ENCODE results near the gene COL6A3.

The COL6A3 gene

DNA sequence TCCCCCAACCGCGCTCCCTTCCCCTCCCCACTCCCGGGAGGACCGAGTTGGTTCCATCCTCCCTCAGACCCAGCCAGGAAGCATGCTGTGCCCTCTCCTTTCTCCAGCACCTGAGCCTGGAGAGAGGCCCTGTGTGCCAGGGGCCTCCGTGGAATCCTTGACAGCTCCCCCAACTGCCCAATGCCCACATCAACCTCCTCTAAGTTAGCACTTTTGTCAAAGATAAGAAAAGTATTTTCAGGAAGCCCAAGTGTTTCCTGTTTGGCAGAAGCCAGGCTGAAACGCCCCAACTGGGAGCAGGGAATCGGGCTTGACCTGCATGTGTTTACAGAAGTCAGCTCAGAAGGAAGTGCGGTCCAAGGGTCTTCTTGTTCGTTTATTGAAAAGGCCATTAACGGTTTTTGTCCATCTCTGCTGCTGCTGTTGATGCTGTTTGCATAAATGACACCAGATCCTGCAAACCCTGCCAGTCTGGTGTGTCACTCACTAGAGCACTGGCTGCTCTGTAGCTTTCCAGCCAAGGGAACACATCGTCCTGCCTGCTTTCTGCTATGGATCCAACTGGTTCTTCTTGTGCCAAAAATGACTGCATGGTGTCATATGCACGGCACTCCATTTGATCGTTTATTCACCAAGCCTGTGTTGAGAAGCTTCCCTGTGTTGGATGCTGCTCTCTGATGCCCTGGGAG is 35.4 kb upstream of the COL6A3 start:
- Mint-ChIP-seq H3K27me3 (no peaks in the 10 kb centered on the region), H3K4me1 (peaks cover 29% of the 10 kb centered on the region), H3K27ac (no peak overlapping the region), H3K4me3 (no peak overlapping the region), H3K9me3 (no peaks in the 10 kb centered on the region)
- DNase-seq (no peak), ATAC-seq (no peak)

DNA sequence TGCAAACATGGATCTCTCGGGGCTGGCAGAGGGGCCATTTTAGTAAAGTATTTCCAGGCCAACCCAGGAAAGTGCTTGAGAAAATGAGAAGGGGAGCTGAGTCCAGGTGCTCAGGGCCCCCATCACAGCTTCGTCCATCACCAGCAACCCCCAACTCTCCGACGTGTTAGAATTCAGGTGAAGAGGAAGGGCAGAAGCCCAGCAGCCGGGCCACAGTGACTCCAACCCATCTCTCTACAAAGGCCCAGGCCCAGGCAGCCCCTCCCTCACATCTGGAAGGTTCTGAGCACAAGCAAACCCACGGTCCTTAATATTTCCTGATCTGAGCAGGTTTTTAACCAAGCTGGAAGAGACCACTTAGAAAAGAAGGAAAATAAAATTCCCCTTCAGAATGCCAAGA is 34.7 kb upstream of the COL6A3 start:
- ATAC-seq (no peak), DNase-seq (no peak)
- Mint-ChIP-seq H3K4me1 (peaks cover 29% of the 10 kb centered on the region), H3K27ac (no peak overlapping the region), H3K9me3 (no peaks in the 10 kb centered on the region), H3K27me3 (no peaks in the 10 kb centered on the region), H3K4me3 (no peak overlapping the region)

DNA sequence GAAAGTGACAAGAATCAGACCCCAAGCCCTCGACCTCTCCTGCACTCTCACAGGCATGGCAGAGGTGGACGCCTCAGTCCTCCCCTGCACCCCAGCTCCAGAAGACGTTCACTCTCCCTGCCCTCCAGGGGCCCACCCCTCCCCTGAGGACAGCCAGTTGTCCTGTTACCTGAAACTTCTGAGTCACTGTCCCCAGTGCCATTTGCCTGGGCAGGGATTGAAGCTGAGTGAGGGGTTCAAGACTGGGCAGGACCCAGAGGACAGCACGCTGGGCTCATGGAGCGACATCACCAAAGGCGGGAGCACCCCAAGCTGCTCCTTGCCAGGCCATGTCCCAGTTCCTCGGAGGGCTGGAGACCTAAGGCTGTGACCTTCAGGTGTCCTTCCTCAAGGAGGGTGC is 34.2 kb upstream of the COL6A3 start:
- DNase-seq: no peak
- peaks cover 31% of the 10 kb centered on the region for H3K4me1 Mint-ChIP-seq
- no peak for ATAC-seq

DNA sequence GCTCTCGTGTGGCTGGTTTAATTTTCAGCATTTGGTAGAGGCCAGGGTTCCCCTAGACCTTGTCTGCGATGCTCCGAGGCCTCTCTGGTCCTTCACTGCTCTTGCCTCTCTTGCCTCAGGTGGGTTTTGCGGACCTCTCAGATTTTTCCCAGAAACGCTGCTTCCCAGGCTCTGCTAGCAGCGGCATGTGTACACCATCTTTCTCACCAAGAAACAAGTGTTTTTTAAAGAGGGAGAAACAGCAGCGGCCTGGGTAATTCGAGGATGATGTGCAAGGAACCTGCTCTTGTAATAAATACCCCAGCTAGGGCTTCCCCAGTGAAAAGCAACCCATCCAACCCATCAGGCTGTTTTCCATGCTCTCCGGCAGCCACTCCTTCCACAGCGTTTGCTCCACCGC is 33.5 kb upstream of the COL6A3 start:
- no peak overlapping the region for H3K27ac Mint-ChIP-seq
- H3K4me3 Mint-ChIP-seq: no peak overlapping the region
- DNase-seq: no peak
- ATAC-seq: no peak
- no peaks in the 10 kb centered on the region for H3K27me3 Mint-ChIP-seq
- no peaks in the 10 kb centered on the region for H3K9me3 Mint-ChIP-seq
- H3K4me1 Mint-ChIP-seq: peaks cover 38% of the 10 kb centered on the region

More for the DNA sequence above, 34.2 kb upstream of the COL6A3 start:
- Mint-ChIP-seq H3K27me3 (no peaks in the 10 kb centered on the region), H3K27ac (no peak overlapping the region), H3K4me3 (no peak overlapping the region), H3K9me3 (no peaks in the 10 kb centered on the region)

DNA sequence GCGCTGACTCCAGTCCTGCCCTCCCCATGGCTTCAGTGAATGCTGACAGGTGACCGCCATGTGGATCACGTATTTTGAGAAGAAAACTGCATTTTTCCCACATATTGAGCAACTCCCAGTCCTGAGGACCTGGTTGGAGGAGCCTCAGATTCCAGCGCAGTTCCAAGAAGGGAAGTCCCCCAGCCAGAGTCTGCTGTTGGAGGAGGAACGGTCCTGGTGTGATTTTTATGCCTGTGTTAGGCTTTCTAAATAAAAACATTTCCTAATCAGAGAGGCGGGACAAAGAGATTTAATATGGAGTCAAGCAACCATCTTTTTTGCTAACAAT is 32.3 kb upstream of the COL6A3 start:
- no peak overlapping the region for H3K27ac Mint-ChIP-seq
- ATAC-seq (no peak), DNase-seq (no peak)
- H3K4me1 Mint-ChIP-seq: peaks cover 50% of the 10 kb centered on the region
- no peaks in the 10 kb centered on the region for H3K27me3 Mint-ChIP-seq
- H3K9me3 Mint-ChIP-seq: no peaks in the 10 kb centered on the region
- H3K4me3 Mint-ChIP-seq: no peak overlapping the region

DNA sequence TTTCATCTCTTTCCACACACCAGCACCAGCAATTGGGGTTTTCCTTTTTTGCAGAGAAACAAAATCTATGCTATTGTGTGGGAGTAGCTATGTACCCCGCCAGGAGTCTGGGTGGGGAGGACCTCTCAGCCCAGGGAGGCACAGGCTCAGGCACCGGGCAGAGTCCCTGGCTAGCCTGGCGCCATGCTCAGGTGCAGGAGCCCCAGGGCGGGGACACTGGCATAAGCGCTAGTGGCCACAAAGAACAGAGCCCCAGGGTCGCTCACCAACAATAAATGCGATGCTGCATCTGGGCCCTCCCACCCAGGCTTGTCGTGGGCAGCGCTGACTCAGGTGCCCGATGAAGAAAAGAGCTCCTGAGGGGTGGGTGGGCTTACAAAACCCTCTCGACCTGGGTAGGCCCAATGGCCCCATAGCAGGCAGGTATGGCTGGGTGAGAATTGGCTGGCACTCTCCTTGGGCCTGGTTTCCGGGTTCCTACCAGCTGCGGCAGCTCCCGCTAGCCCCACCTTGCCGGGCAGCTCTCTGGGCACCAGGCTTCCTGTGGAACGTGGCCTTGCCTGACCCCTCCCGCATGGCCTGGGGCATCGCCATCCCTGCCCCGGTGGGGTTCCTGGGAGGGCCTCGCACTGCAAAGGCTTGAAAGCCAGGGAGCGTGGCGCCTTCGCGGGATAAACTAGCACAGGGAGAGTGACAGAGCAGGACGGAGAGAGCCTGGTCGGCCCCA is 31.8 kb upstream of the COL6A3 start:
- Mint-ChIP-seq H3K27ac (peak overlapping the region in 1 of 2 donors; percentile 29), H3K27me3 (no peaks in the 10 kb centered on the region), H3K4me3 (no peak overlapping the region), H3K9me3 (no peaks in the 10 kb centered on the region), H3K4me1 (peaks cover 55% of the 10 kb centered on the region)
- no peak for ATAC-seq
- DNase-seq: no peak

DNA sequence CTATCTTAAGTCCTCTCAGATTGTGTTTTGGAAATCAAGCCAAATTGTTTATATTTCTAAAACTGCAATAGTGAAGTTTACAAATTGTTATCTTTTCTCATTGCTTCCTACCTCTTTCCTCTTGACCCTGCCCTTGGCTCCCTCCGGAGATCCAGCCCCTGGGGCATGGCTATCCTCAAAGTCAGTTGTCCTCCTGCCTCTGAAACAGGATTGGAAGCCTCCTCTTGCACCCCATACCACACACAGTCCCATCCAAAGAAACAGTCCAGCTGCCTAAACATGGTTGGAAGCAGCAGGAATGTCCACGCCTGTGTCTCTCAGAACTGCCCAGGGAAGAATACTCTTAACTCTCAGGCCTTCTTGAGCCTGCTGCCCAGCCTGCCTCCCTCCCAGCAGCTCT is 30.1 kb upstream of the COL6A3 start:
- peaks cover 62% of the 10 kb centered on the region for H3K4me1 Mint-ChIP-seq
- ATAC-seq: no peak

DNA sequence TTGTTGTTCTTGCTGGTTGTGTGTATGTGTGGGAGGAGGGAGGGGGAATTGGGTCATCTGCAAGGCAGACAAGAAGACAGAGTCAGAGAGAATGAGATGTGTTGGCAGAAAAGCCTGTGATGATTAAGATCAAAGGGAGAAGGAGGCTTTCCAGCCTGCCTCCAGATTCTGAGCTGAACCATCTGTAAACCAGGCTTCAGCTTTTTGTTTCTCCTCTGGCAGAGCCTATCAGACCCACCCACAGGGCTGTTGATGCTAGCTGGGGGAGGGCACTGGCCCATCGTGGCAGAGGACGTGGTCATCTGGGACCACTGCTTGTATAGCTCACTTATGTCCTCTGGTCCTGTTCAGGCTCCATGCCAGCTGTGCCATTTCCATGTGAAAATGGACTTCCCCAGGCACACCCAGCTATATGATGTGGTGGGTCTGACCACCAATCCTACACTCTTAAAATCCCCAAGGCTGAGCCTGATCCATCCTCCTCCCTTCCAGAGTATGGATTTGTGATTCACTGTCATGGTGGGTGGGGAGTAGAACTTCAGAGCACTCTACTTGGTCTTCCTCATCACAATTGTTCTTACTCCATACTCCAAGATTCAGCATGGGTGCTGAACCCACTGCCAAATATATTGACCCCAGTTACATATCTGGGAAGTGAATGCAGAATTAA is 27.8 kb upstream of the COL6A3 start:
- Mint-ChIP-seq H3K9me3 (peaks cover 0 to 3% of the 10 kb centered on the region in 2 donors), H3K27ac (peak overlapping the region in 1 of 2 donors; percentile 84), H3K27me3 (no peaks in the 10 kb centered on the region), H3K4me3 (peak overlapping the region; percentile 39 to 41), H3K4me1 (peaks cover 76% of the 10 kb centered on the region)
- DNase-seq: peak in 1 of 2 donors; percentile 27
- ATAC-seq: peak; percentile 56

More for the DNA sequence above, 30.1 kb upstream of the COL6A3 start:
- Mint-ChIP-seq H3K9me3 (peaks cover 0 to 3% of the 10 kb centered on the region in 2 donors), H3K27ac (no peak overlapping the region), H3K4me3 (no peak overlapping the region), H3K27me3 (no peaks in the 10 kb centered on the region)
- DNase-seq: no peak

DNA sequence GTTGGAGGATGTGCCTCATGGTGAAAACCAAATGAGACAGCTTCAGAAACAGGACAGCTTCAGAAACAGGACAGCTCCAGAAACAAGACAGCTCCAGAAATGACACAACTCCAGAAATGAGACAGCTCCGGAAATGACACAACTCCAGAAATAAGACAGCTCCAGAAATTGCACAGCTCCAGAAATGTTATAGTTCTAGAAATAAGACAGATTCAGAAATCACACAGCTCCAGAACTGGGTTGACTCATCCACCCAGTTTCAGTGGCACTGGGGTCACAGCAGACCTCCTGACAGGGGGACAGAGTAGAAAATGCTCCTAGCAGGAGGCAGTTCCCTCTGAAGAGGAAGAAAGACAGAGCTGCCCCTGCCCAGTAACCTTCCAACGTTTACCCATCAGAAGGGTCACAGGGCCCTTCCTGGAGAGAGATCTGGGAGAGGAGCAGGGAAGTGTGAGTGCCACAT is 26.9 kb upstream of the COL6A3 start:
- peak overlapping the region; percentile 31 to 50 for H3K4me3 Mint-ChIP-seq
- H3K9me3 Mint-ChIP-seq: peaks cover 0 to 3% of the 10 kb centered on the region in 2 donors
- DNase-seq (peak; percentile 54 to 80), ATAC-seq (peak; percentile 93)
- peaks cover 83% of the 10 kb centered on the region for H3K4me1 Mint-ChIP-seq
- H3K27ac Mint-ChIP-seq: peak overlapping the region; percentile 28 to 79
- no peaks in the 10 kb centered on the region for H3K27me3 Mint-ChIP-seq

DNA sequence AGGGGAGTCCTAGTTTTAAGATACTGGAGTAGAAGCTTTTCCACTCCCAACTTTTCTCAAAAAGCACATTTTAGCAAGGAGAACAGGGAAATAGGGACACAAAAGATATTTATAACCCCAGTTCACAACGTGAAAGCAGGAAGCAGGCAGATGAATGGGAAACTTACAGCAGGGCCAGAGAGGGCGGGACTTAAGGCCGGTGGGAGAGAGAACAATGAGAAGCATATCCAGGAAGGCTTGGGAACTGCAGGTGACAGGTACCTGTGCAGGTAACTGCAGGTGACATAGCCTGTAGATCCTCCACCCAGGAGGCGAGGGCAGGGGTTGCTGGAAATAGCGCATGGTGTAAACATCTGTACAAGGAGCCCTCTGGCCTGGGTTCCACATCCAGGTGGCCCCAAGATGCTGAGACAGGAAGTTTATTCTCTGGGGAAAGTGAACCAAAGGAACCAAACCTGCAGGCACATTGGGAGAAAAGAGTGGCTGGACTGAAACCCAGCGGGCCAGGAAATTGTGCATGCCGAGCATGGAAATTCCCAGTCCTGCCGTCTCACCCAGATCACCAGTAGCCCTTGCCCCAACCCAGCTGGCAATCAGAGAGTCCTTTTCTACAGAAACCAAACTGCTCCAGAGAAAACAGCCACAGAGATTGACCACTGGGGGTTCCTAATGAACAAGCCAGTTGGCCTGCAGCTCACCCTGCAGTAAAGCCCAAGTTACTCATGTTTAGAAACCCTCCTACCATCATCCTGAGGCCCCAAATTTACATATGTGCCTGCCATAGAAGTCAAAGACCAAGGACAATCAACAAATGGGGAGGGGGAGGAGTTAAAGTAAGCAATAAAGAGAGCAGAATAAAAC is 24.3 kb upstream of the COL6A3 start:
- Mint-ChIP-seq H3K27me3 (no peaks in the 10 kb centered on the region), H3K27ac (no peak overlapping the region), H3K4me1 (peaks cover 98% of the 10 kb centered on the region), H3K9me3 (peaks cover 0 to 3% of the 10 kb centered on the region in 2 donors), H3K4me3 (no peak overlapping the region)
- ATAC-seq (no peak), DNase-seq (no peak)

DNA sequence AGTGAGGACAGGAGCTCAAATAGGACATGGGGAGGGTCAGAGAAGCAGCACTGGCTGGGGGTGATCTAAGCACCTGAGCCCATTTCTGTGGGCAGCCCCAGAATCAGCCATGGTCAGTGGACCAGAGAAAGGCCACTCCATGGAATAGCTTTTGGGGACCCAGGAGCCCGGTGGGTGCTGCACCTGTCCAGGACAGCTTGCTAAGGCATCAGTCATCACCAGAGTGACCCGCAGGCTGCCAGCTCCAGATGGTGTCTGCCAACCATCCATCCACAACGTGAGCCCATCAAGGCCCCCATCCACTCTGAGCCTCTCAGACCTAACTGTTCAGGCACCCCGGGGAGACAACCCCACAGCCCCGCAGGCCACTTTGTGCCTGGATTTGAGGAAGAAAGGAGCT is 23.6 kb upstream of the COL6A3 start:
- peaks cover 98% of the 10 kb centered on the region for H3K4me1 Mint-ChIP-seq
- no peak for ATAC-seq
- no peak overlapping the region for H3K4me3 Mint-ChIP-seq
- no peaks in the 10 kb centered on the region for H3K27me3 Mint-ChIP-seq
- peaks cover 0 to 3% of the 10 kb centered on the region in 2 donors for H3K9me3 Mint-ChIP-seq
- H3K27ac Mint-ChIP-seq: peak overlapping the region; percentile 35 to 62
- no peak for DNase-seq

DNA sequence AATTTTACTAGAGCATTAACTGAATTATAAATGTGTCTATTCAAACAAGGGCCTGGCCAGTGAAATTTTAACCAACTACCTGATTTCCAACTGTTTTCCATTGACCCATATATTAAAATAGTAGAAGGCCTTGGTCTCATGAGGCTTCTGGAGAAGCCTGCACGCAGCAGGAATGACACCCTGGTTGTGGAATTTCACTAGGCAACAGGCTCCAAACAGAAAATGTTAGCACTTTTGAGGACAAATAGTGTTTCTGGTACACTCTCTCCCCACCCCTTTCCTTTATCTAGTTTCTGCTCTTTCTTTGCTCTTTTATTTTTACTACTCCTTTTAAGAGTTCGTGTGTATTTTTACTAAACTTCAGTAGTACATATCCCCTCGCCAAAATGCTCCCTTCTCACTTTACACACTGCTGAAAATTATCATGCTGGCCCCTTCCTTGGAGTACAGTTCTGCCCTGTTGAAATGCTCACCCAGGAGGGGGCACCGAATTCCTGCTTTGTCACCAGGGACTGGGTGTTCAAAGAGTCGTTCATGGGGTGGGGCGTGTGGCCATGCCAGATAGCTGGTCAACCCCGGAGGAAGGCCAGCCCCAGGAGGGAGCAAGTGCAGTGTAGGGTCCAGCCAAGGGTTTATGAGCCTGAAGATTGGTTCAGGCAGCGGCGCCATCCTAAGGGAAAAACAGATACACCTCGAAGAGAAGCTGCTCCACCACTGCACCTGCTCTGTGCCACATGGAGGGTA is 22.1 kb upstream of the COL6A3 start:
- H3K4me3 Mint-ChIP-seq: no peak overlapping the region
- peaks cover 98% of the 10 kb centered on the region for H3K4me1 Mint-ChIP-seq
- H3K9me3 Mint-ChIP-seq: peaks cover 0 to 3% of the 10 kb centered on the region in 2 donors
- no peak overlapping the region for H3K27ac Mint-ChIP-seq
- DNase-seq: no peak
- no peaks in the 10 kb centered on the region for H3K27me3 Mint-ChIP-seq
- no peak for ATAC-seq

DNA sequence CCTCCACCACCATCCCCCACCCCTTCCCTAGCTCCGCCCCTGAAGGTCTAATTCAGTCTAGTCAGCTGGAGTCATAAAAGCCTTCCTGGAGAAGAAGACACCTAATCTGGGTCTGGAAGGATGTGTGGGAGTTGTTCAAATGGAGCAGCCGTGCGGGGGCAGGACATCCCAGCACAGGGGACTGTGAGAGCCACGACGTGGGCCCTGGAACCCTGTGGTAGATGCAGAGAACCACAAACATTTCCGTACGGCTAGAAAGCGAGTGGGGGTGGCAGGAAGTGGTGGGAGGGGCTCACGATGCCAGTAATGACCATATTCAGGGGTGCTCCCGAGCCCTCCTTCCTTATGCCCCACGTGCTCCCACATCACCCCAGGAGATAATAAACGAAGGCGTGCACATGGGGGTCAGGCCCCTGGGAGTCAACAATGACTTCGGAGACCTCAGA is 20.9 kb upstream of the COL6A3 start:
- peak; percentile 77 for ATAC-seq
- peak; percentile 64 to 79 for DNase-seq
- H3K4me3 Mint-ChIP-seq: peak overlapping the region; percentile 68 to 69
- no peak overlapping the region for H3K27ac Mint-ChIP-seq
- H3K27me3 Mint-ChIP-seq: no peaks in the 10 kb centered on the region
- H3K9me3 Mint-ChIP-seq: no peaks in the 10 kb centered on the region
- peaks cover 98% of the 10 kb centered on the region for H3K4me1 Mint-ChIP-seq

DNA sequence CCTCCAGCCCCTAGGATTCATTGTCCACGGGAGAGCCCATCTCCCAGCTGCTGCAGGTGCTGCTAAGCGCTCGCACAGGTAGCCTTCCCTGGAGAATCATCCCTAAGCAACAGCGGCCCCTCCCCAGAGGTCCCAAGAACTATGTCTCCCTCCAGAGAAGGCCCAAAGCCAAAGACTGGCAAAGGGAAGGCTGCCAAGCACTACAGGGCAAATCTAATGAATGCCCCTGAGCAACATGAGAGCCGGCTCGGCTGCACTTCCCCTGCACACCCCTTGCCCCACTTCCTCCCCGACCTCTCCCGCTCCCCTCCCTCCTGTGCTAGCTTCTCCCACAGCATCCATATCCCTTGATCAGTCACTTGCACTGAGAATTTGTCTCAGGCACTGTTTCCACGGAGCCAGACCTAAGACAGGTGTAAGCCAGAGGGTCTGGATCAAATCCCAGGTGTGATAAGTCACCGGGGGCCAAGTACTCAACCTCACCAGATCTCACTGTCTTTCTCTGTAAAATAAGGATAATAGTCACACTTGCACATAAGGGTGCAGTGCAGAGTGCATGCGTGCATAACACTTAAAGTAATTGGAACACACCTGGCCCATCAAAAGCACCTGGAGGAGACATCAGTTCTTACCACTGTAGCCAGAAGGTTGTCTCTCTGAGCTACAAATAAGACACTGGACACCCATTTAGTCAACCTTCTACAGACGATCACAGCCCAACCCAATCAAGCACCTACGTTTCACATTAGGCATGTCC is 20.1 kb upstream of the COL6A3 start:
- ATAC-seq: no peak
- Mint-ChIP-seq H3K27me3 (no peaks in the 10 kb centered on the region), H3K4me3 (peak overlapping the region; percentile 68 to 69), H3K27ac (peak overlapping the region; percentile 40 to 93), H3K9me3 (no peaks in the 10 kb centered on the region), H3K4me1 (peaks cover 98% of the 10 kb centered on the region)
- no peak for DNase-seq

Measured in stimulated activated naive CD8-positive, alpha-beta T cell treated with anti-CD3 and anti-CD28 coated beads, Interleukin-15, amount 100 ng/mL, for 72 hours (primary cell).